ENCODE results near the gene KIF21A.

KIF21A gene

GRCh38 chr12:39287817-39288216 lies 155.1 kb downstream of the KIF21A start:
- no peak for DNase-seq (ENCODE audit: low read depth in 1 of 2, low spot score in 1 of 2)
- no peak for TF ChIP-seq REST (IDR thresholded peaks at IDR 0.05; ENCODE audit: insufficient replicate concordance, low read depth)
- TF ChIP-seq SPI1 (IDR thresholded peaks at IDR 0.05; ENCODE audit: borderline replicate concordance, low read depth) = peak; percentile 62; the same call in 1 of the 2 replicates
- Histone ChIP-seq H3K27me3 (ENCODE audit: insufficient read depth, poor library complexity, severe bottlenecking) (no peaks in the 10 kb centered on the region), H3K27ac (replicated peaks) (no peak overlapping the region), H3K4me3 (replicated peaks; ENCODE audit: insufficient read depth, low read length) (no peak overlapping the region)

GRCh38 chr12:39287409-39287808 lies 155.5 kb downstream of the KIF21A start:
- no peak overlapping the region for H3K27ac ChIP-seq (replicated peaks)
- no peak overlapping the region for H3K4me3 ChIP-seq (replicated peaks; ENCODE audit: insufficient read depth, low read length)
- no peak for DNase-seq (ENCODE audit: low read depth in 1 of 2, low spot score in 1 of 2)
- H3K27me3 ChIP-seq (ENCODE audit: insufficient read depth, poor library complexity, severe bottlenecking) = no peaks in the 10 kb centered on the region
- TF ChIP-seq POLR2AphosphoS5 (IDR thresholded peaks at IDR 0.05; ENCODE audit: low read depth) = no peak
- TF ChIP-seq REST (IDR thresholded peaks at IDR 0.05; ENCODE audit: insufficient replicate concordance, low read depth) = no peak
- no peak for TF ChIP-seq CTCF (IDR thresholded peaks at IDR 0.05; ENCODE audit: insufficient read depth, low read length)
- no peak for TF ChIP-seq GABPA (IDR thresholded peaks at IDR 0.05; ENCODE audit: low read depth)
- no peak for TF ChIP-seq SPI1 (IDR thresholded peaks at IDR 0.05; ENCODE audit: borderline replicate concordance, low read depth)

GRCh38 chr12:39278426-39278825 lies 164.5 kb downstream of the KIF21A start:
- Histone ChIP-seq H3K27me3 (ENCODE audit: insufficient read depth, poor library complexity, severe bottlenecking) (no peaks in the 10 kb centered on the region), H3K27ac (replicated peaks) (no peak overlapping the region), H3K4me3 (replicated peaks; ENCODE audit: insufficient read depth, low read length) (no peak overlapping the region)
- TF ChIP-seq CTCF (IDR thresholded peaks at IDR 0.05; ENCODE audit: insufficient read depth, low read length) (no peak), GABPA (IDR thresholded peaks at IDR 0.05; ENCODE audit: low read depth) (no peak), SPI1 (IDR thresholded peaks at IDR 0.05; ENCODE audit: borderline replicate concordance, low read depth) (no peak), POLR2AphosphoS5 (IDR thresholded peaks at IDR 0.05; ENCODE audit: low read depth) (no peak), REST (IDR thresholded peaks at IDR 0.05; ENCODE audit: insufficient replicate concordance, low read depth) (no peak)
- DNase-seq (ENCODE audit: low read depth in 1 of 2, low spot score in 1 of 2) = no peak

- H3K4me3 ChIP-seq (replicated peaks; ENCODE audit: insufficient read depth, low read length) = no peak overlapping the region
- H3K27me3 ChIP-seq (ENCODE audit: insufficient read depth, poor library complexity, severe bottlenecking) = no peaks in the 10 kb centered on the region
- no peak overlapping the region for H3K27ac ChIP-seq (replicated peaks)
- TF ChIP-seq CTCF (IDR thresholded peaks at IDR 0.05; ENCODE audit: insufficient read depth, low read length) (no peak), GABPA (IDR thresholded peaks at IDR 0.05; ENCODE audit: low read depth) (no peak), POLR2AphosphoS5 (IDR thresholded peaks at IDR 0.05; ENCODE audit: low read depth) (no peak)
- DNase-seq (ENCODE audit: low read depth in 1 of 2, low spot score in 1 of 2) = no peak
Measured at GRCh38 chr12:39277416-39277815, 165.5 kb downstream of the KIF21A start.
